ENCODE data around the gene CHCHD6.

The CHCHD6 gene

GRCh38 chr3:127000761-127001160, 296.7 kb downstream of the CHCHD6 start:
- no peak for DNase-seq

GRCh38 chr3:127001486-127002194, 297.6 kb downstream of the CHCHD6 start:
- DNase-seq = no peak

GRCh38 chr3:127002195-127003174, 298.4 kb downstream of the CHCHD6 start:
- no peak for DNase-seq

GRCh38 chr3:127003175-127003555, 299.1 kb downstream of the CHCHD6 start:
- no peak for DNase-seq

- no peak for DNase-seq
Measured at GRCh38 chr3:127003601-127004280, 299.7 kb downstream of the CHCHD6 start.

GRCh38 chr3:127004641-127005397, 300.8 kb downstream of the CHCHD6 start:
- no peak for DNase-seq

- no peak for DNase-seq
Measured at GRCh38 chr3:127005864-127006500, 301.9 kb downstream of the CHCHD6 start.

- DNase-seq = no peak
Measured at GRCh38 chr3:127006781-127007436, 302.9 kb downstream of the CHCHD6 start.

GRCh38 chr3:127008236-127008635, 304.2 kb downstream of the CHCHD6 start:
- DNase-seq = no peak

- DNase-seq = no peak
Measured at GRCh38 chr3:127009531-127009930, 305.5 kb downstream of the CHCHD6 start.

Measured in CD4-positive, alpha-beta T cell treated with Interleukin-17A for 1 hour (primary cell).